HG02943 (cell line): ENCODE measurements around the gene CCR5AS.

ENCODE experiments used
- ATAC-seq: cut with Tn5 transposase; IDR thresholded peaks from one replicate; pipeline ENCODE4 v1.9.1; 2021; ENCODE audit warnings: mild to moderate bottlenecking, low read depth, moderate library complexity; ENCODE audit not compliant: unreplicated experiment

Gene CCR5AS

GRCh38 chr3:46324036-46324435 lies 82.8 kb downstream of the CCR5AS start:
- no peak for ATAC-seq

- no peak for ATAC-seq
These were observed 85.3 kb downstream of the CCR5AS start for GRCh38 chr3:46321461-46322104.

GRCh38 chr3:46318207-46318927 lies 88.5 kb downstream of the CCR5AS start:
- no peak for ATAC-seq

- ATAC-seq = no peak
These were observed 90.7 kb downstream of the CCR5AS start for GRCh38 chr3:46316206-46316605.

- ATAC-seq = no peak
These were observed 92.3 kb downstream of the CCR5AS start for GRCh38 chr3:46314517-46314916.
